HG03159 (cell line): ENCODE measurements around the gene MYO1E.
"Not testable (repeated sequence)": the region's sequence is repeated elsewhere in the genome, so short reads cannot be mapped to it uniquely, and the experiment has no call there.

Experiments used
- ATAC-seq: cut with Tn5 transposase; IDR thresholded peaks from one replicate; pipeline ENCODE4 v1.9.1; 2021; ENCODE audit warnings: mild to moderate bottlenecking, moderate library complexity; ENCODE audit not compliant: unreplicated experiment

Gene MYO1E

DNA sequence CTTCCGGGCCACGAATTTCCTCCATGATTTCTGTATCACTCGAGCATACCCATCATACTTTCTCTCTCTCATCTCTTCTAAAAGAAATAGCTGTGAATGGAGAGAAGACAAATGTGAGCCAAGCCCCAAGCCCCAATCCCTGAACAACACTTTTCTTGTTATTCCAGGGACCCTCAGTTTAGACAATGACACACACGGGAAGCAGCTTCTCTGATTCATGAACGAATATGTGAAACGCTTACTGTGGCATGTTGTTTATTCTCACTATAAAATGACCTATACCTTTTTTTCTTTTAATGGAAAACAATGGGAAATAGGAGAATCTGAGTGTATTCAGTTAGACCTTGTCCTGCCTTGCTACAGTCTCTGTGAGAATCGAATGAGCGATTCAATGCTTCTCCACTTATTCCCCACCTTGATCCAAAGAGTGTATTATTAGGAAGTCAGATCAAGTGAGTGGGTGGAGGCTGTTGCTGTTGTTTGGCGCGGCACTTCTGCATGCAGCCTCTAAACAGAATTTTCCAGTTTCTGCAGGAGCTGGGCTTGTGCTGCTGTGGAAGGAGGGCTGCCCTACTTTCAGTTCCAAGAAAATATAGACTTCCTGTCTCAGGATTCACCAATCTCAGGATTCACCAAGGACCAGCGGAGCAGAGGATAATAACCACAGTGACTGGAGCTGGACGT, 198.4 kb downstream of the MYO1E start:
- no peak for ATAC-seq

DNA sequence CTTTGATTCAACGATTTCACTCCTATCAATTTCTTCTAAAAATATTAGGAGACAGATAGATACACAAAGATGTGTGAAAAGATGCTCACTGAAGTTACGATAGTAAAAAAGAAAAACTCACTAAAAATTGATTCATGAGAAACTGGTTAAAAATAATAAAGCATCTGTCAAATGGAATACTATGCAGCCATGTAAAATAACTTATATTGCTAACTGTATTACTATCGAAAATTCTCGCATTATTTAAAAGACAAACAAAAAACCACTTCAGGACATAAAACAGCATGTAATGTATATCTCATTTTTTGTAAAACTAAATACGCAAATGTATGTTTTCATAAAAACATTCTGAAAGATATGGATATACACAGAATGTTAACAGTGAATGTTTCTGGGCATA, 199.5 kb downstream of the MYO1E start:
- no peak for ATAC-seq

DNA sequence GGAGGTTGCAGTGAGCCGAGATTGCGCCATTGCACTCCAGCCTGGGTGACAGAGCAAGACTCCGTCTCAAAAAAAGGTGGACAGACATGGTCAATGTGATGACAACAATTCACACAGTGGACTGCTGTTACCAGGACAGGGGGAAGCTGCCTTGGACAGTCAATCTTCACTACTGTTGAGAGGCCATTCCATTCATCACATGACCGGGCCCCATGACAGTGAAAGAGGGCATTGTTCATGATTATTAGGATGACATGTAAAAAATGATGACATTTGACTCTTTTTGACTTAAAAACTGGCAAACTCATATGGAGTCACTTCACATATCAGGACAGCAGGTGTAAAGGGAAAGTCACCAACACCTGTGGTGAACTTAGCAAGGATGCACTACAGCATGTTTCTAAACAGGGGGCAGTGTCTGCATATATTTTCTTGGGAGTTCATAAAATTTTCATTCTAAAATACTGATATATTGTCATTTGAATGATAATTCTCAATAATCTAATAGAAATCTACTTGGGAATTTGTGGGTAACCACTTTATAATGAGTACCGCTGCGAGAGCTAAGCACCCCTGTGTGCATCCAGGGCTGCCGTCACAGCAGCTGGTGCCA, 200.3 kb downstream of the MYO1E start:
- no peak for ATAC-seq

DNA sequence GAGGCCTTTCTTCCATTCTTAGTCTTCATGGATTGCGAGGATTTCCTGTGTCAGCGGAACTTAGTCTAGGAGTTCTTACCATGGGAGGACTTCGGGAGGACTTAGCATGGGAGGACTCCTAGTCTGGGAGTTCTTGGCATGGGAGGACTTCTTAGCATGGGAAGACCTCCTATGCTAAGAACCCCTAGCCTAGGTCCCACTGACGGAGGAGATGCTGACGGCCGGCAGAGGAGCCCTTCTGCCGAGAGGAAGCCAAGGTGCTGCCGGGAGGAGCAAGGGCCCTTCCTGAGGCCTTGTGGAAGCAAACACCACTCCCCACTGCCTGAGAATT, 201.6 kb downstream of the MYO1E start:
- no peak for ATAC-seq

DNA sequence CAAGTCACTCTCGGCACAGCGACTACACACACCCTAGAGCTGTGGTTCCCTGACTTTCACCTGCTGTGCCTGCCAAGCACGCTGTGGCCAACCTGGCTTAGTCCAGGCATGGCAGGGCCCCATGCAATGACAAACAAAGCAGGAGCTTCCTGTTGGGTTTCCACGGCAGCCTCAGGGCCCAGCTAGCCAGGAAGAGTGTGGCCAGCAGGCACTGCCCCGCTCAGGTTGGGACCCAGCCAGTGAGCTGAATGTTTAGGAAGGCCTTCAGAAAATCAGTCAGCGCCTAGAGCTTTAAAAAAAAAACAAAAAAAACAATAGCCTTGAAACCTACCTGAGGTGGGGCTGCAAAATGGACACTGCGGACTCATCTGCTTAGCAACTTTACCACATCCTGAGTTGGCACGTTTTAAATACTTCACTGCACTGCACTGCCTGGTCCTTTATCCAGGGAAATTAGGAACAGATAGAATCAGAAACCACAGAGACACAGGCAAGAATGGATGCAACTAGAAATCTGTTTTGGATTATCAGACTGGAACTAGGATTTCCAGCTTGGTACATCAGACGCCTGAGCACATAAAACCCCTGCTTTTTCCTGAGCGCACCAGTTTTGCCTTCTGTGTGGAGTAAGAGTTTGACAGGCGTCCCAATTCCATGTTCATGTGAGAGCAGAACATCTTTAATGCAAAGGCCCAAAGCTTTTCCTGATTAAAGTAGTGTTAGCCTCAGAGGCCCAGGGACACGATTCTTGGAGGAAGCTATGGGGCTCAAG, 202.2 kb downstream of the MYO1E start:
- no peak for ATAC-seq

DNA sequence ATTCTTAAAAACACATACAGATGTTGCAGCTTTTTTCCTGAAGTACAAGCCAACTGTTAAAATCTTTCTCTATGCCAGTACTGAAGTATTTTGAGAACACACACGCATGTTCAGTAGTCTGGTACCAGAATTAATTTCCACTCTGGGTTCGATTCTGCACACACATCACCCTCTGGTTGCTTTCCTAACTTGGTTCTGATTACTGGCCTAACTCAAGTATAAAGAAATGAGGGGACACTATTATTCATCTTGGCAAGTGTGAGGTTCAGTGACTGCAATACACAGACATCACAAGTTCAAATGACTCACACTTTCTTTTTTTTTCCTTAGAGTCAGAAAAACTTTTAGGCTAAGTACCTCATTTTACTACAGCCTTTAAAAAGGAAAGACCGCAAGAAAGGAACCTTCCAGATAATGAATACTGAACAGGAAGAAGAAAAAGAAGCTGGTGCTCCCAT, 203.4 kb downstream of the MYO1E start:
- no peak for ATAC-seq

DNA sequence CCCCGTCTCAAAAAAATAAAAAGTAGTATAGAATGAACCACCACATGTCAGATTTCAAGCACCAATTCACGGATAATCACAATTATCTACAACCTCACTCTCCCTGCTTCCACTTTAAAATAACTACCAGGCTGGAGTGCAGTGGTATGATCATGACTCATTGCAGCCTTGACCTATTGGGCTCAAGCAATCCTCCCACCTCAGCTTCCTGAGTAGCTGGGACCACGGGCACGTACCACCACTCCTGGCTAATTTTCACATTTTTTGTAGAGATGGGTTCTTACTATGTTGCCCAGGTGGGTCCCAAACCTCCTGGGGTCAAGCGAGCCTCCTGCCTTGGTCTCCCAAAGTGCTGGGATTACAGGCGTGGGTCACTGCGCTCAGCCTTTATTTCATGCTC, 204.1 kb downstream of the MYO1E start:
- no peak for ATAC-seq

DNA sequence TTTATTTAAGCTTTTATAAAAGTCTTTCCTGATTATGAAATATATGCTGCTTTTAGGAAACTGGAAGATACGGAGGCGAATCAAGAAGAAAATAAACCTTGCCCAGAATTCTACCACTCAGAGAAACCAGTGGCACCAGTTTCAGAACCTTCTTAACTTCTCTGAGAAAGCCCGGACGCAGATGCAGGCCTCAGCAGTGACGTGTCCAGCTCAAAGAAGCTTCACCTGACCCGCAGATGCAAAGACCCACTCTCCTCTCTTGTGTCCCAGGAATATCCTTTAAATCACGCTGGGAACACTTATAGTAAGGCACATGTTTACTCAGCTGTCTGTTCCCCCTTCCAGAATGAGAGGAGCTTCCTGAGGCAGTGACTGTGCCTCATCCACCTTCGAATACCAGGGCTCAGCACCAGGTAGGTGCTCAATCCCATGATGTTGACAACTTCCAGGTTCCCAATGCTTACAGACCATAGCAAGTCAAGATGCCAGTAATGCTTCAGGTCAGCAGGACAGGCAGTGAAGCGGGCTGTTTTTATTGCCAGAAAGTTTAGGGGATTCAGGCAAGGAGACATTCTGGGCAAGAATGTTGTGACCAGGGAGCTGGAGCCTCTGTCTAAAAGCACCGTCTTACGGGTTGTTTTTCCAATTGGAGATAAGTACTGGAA, 205.9 kb downstream of the MYO1E start:
- ATAC-seq = no peak

DNA sequence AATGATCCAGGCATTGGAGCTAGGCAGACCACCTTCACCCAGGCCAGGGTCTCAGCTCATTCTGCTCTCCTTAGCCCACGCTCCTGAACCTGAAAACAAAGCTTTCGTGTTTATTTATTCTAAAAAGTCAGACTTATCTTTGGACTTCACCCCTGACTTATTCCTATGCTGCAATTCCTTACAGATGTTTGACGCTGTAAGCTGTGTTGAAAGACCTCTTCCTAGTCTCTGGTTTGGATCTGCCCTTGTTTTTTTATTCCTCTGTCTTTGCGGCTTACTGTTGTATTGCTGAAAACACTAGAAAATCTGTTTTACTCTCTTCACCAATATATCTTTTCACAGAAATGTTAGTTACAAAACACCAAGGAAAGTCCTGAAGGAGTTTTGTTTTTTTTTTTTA, 206.5 kb downstream of the MYO1E start:
- no peak for ATAC-seq

DNA sequence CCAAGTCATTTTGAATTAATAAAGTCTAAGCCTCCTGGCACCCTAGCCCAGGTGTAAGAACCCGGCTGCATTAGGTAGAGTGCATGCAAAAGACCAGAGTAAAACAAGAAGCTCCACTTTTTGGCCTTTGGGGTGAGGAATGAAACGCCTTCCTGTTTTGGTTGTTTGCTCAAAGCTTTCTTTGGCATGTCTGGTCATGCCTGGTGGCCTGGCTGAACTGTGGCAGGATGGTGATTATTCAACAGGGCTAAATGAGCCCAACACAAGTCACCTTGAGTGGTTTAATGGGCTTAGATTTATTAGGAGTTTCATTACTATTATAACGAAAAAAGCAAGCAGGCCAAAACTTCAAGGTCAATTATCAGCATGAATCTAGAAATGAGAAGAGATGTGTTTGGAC, 206.9 kb downstream of the MYO1E start:
- no peak for ATAC-seq

DNA sequence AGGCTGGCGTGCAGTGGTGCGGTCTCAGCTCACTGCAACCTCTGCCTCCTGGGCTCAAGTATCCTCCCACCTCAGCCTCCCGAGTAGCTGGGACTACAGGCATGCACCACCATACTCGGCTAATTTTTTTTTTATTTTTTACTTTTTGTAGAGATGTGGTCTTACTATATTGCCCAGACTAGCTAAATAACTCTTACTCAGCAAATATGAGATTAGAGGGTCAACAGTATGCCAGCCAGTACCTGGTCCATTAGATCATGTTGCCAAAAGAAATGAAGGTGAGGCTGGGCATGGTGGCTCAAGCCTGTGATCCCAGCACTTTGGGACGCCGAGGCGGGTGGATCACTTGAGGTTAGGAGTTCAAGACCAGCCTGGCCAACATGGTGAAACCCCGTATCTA, 210.6 kb downstream of the MYO1E start:
- not testable (repeated sequence) for ATAC-seq

DNA sequence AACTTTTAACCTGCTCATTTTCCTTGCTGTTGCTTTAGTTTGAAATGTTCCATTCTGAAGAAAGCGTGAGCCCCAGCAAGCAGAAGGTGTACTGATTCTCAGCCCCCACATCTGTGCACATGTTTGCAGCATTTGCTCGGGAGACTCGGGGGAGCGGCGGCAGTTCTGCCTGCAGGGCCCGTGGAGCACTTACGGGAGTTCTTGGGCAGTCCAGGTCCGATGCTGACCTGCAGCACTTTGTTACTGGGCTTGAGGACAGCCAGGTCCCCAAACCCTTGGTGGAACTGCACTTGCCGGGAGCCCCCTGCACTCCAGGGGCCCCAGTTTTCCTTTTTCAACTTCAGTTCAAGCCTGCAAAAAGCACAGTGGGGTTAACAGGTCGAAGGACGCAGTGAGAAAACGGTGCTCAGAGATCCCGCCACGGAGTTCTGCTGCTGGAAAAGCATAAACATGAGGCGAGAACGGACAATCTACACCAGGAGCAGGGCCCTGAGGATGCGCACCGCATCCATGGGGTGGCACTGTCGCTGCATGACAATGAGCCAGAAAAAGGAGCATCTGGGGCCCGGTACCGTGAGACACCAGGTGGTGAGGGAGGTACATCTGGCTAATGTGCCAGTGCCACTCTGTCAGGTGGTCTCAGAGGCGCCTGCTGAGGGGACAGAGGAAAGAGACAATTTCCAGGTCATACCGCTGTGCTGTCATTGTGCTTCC, 211.6 kb downstream of the MYO1E start:
- ATAC-seq = no peak

DNA sequence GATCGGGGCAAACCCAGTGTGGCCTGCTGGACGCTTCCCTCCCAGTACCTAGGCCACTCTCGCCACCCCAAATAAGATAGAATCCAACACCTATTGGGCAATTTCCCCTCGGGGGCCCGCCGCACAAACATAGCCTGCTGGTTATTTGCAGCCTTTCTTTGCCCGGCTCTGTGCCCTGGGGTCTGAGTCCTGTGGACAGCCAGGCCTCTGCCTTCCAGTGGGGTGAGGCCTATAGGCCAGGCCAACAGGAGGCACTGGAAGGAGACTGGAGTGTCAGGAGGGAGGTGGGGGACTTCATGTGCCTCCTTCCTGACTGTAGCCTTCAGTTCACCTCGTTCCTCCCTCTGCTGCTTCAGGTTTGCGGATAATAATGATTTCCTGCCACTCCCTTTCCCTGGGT, 213.5 kb downstream of the MYO1E start:
- ATAC-seq = no peak

DNA sequence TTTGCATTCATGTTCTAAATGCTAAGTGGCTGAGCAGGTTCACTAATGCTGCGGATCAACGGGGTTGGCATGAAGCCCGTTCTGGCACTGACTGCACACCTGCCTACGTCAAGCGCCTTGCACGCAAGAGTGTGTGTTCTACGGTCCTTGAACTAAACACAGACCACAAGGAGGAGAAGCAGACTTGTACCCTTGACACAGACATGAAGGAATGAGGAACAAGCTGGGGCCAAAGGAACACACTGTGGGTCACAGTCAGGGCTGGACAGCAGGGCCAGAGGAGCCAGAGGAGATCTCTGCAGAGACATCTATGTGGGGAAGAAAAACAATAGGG, 214.0 kb downstream of the MYO1E start:
- ATAC-seq = no peak

DNA sequence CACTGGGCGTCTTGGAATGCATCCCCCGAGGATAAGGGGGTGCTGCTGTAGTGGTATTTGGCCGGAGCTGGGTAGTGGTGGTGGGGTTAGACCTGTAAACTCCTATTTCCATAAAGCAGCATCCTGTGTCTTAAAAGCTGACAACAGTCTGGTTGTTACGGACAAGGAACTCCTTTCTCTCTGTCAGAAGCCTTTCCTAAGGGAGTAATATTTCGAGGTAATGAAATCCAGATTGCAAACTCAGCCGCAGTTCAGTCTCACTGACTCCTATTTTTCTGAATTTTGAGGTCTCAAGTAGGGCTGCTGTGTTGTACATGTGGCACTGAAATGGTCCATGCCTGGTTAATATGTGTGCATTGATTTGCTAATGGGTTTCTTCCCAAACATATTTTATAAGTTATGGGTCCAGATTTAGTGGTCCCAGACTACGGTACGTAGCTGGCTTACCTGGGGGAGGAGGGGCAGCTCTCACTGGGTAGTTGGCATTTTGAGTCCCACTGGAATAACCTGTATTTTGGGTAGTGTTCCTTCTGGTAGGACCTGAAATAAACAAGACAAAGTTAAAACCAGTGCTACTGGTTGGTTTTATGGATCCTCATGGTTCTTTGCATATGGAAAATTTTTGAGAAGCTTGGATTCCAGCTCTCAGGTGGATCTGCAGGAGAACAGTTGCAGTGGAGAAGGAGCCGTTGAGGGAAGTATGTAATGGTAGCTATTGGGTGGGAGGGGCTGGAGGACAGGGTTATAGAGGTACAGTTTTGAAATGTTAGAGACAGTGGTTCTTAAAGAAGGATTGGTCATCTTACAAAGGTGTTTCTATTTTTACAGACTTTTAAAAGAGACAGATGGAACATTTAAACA, 214.6 kb downstream of the MYO1E start:
- ATAC-seq = no peak

DNA sequence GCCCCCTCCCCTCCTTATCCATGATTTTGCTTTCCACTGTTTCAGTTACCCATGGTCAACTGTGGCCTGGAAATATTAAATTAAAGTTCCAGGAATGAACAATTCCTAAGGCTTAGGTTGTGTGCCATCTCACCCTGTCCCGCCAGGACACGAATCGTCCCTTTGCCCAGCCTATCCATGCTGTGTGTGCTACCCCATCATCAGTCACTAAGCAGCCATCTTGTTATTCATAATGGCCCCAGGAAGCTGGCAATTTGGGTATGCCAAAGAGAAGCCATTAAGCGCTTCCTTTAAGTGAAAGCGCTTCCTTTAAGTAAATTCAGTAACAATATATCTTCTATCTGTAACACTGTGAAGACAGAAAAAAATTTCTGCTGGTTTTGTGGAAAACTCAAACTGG, 215.3 kb downstream of the MYO1E start:
- no peak for ATAC-seq

DNA sequence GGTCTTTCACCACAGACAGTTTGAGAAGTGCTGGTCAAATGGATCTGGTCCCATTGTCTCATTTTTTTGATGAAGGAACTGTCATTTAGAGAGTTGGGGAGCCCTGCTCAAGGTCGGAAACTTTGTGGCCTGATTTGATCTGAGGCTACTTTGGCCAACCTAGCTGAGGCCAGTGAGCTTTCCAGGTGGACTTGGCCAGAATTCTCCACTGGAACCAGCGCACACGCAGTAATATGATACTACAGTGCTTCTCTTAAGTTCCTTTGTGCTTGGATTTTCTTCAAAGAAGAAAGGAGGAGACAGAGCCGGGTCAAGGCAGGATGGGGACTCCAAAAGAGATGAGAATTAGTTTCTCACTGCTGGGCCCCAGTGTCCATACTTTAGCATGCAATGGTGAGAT, 217.2 kb downstream of the MYO1E start:
- no peak for ATAC-seq

DNA sequence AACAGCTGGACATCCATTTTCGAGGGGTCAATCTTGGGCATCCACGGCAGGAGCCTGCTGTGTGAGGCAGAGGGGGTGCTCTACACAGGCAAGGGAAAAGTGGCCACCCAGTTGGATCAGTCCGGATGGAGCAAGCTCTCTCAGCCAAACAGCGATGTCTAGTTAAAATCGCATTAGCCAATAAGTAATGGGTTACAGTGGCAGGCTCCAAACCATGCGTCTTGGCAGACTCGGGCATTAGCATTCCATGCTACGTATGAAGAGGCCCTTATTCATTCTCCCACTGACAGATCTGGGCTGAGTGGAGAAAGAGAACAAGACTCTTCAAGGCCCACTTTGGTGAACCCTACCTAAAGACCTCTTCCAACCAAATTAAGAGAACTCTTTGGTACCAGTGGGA, 218.4 kb downstream of the MYO1E start:
- no peak for ATAC-seq

DNA sequence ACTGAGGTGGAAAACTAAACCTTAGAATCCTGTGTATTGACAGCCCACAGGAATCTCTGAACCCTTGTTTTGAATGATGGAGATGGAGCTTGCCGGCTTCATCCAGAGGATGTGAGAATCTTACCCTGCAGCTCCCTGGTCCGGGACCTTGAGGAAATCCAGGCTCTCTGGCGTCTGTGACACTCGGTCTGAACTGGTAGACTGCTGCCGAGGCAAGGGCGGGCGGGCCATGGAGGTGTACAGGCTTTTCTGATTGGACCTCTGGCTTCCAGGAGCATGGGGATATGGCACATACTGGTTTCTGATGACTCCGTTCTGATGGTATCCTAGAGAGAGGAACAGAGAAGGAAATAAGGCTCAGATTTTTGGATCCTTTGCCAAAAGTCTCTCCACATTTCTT, 219.2 kb downstream of the MYO1E start:
- no peak for ATAC-seq

DNA sequence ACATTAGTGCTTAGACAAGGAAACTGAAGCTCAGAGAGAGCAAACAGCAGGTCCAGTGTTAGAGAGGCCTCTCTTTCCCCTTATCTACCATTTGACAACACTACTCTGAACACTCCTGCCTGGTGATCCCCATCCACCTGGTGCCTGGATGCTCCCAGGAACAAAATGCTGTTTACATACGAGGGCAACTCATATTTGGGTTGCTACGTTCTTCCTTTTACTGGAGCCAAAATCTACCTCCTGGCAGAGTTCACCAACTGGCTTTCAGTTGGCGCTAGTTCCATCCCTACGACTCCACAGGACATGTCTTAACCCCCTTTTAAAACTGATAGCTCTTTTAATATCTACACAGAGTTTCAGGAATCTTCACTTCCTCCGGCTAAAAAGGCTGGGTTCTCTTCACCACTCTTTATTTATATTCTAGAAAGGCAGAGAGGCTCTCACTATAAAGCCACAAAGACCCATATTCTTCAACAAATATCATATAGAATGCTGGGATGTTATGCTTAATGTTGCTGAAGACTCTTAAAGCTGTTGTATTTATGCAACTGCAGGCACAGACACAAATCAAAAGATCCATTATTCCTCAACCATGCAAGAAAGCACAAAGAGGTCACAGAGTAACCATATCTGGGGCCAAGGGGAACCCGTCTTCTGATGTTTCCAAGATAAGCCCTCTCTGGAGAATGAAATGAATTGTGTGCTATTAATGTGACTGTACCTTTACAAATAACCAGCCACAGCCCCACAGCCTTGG, 219.8 kb downstream of the MYO1E start:
- ATAC-seq = no peak
